ENCODE measurements around the gene PCDHB3. TPM values are rescaled to one million over a fixed set of nuclear protein-coding genes. Genes with fewer than 3 reads are reported as not detected.
"Not testable (repeated sequence)": the region's sequence is repeated elsewhere in the genome, so short reads cannot be mapped to it uniquely, and the experiment has no call there.

The PCDHB3 gene
- total and polyA plus RNA-seq, 2 of the 4 experiments (the other 2 are of a cell fraction) = 0.12 to 0.18 TPM

DNA sequence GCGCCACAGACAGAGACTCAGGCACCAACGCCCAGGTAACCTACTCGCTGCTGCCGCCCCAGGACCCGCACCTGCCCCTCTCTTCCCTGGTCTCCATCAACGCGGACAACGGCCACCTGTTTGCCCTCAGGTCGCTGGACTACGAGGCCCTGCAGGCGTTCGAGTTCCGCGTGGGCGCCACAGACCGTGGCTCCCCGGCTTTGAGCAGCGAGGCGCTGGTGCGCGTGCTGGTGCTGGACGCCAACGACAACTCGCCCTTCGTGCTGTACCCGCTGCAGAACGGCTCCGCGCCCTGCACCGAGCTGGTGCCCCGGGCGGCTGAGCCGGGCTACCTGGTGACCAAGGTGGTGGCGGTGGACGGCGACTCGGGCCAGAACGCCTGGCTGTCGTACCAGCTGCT, 1.8 kb downstream of the PCDHB3 start:
- H3K56ac ChIP-seq (ENCODE audit: extremely low read depth, insufficient read depth, low read length); dilution Hi-C loops (cut with HindIII; ENCODE audit: low sequenced_read_pairs, unreplicated experiment); H4K5ac ChIP-seq (ENCODE audit: low read depth, low read length); H3K4me3 ChIP-seq (ENCODE audit: insufficient read depth, low read depth, low read length); BruUV-seq (replicated peaks); intact Hi-C loops (cut with micrococcal nuclease); DNase-seq; H3K27me3 ChIP-seq (ENCODE audit: control insufficient read depth, insufficient read depth, low read length); H2BK15ac ChIP-seq (ENCODE audit: low read depth, low read length); H4K8ac ChIP-seq (ENCODE audit: low read depth in 2 of 2, low read length in 2 of 2); H3K9me1 ChIP-seq (ENCODE audit: insufficient read depth, low read length); CTCF ChIA-PET; in situ Hi-C loops (cut with MboI; ENCODE audit: low sequenced_read_pairs); H3K4me2 ChIP-seq (ENCODE audit: low read depth, low read length); H3K23ac ChIP-seq (ENCODE audit: low read depth, low read length); H2AK5ac ChIP-seq (ENCODE audit: low read depth, low read length); H3K4me1 ChIP-seq (ENCODE audit: control insufficient read depth, insufficient read depth, low read length); ATAC-seq (ENCODE audit: low read depth); POLR2A ChIA-PET (ENCODE audit: unreplicated experiment); H2BK120ac ChIP-seq (ENCODE audit: low read depth, low read length); H3K9ac ChIP-seq (ENCODE audit: low read depth, low read length); H2AK9ac ChIP-seq (replicated peaks; ENCODE audit: low read depth, low read length, poor library complexity); H3K36me3 ChIP-seq (ENCODE audit: control insufficient read depth, insufficient read depth, low read length); H2BK5ac ChIP-seq (ENCODE audit: low read depth, low read length, poor library complexity, severe bottlenecking); H4K91ac ChIP-seq (ENCODE audit: insufficient read depth, low read depth, low read length); H2BK20ac ChIP-seq (ENCODE audit: low read depth, low read length); H4K20me1 ChIP-seq (ENCODE audit: insufficient read depth, low read length); H3K14ac ChIP-seq (replicated peaks; ENCODE audit: low read depth, low read length); H2AFZ ChIP-seq (replicated peaks; ENCODE audit: low read length, poor library complexity); H3K18ac ChIP-seq (ENCODE audit: low read depth, low read length); H3K27ac ChIP-seq (ENCODE audit: insufficient read depth, low read length); H3K79me1 ChIP-seq (ENCODE audit: low read depth in 1 of 2, low read length in 2 of 2); H3K4ac ChIP-seq (ENCODE audit: low read depth, low read length): not testable (repeated sequence)
- no CpG with 5 or more reads among the region's 39 CpGs for WGBS, 2 experiments (ENCODE audit: extremely low coverage in 2 of 2, insufficient read length in 1 of 2)
- peaks cover 14% of the 10 kb centered on the region; the same call in 1 of the 2 replicates for H3K9me3 ChIP-seq (ENCODE audit: control insufficient read depth, insufficient read depth, low read length)

DNA sequence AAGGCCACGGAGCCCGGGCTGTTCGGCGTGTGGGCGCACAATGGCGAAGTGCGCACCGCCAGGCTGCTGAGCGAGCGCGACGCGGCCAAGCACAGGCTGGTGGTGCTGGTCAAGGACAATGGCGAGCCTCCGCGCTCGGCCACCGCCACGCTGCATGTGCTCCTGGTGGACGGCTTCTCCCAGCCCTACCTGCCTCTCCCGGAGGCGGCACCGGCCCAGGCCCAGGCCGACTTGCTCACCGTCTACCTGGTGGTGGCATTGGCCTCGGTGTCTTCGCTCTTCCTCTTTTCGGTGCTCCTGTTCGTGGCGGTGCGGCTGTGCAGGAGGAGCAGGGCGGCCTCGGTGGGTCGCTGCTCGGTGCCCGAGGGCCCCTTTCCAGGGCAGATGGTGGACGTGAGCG, 2.2 kb downstream of the PCDHB3 start:
- CTCF ChIA-PET; in situ Hi-C loops (cut with MboI; ENCODE audit: low sequenced_read_pairs): not testable (repeated sequence)
- peaks cover 14% of the 10 kb centered on the region; the same call in 1 of the 2 replicates for H3K9me3 ChIP-seq (ENCODE audit: control insufficient read depth, insufficient read depth, low read length)

More for the DNA sequence above, 2.2 kb downstream of the PCDHB3 start:
- H2BK120ac ChIP-seq (ENCODE audit: low read depth, low read length); H3K9ac ChIP-seq (ENCODE audit: low read depth, low read length); H3K18ac ChIP-seq (ENCODE audit: low read depth, low read length); H4K20me1 ChIP-seq (ENCODE audit: insufficient read depth, low read length); H4K8ac ChIP-seq (ENCODE audit: low read depth in 2 of 2, low read length in 2 of 2); H2AK9ac ChIP-seq (replicated peaks; ENCODE audit: low read depth, low read length, poor library complexity); H3K36me3 ChIP-seq (ENCODE audit: control insufficient read depth, insufficient read depth, low read length); H3K79me1 ChIP-seq (ENCODE audit: low read depth in 1 of 2, low read length in 2 of 2); H3K4me3 ChIP-seq (ENCODE audit: insufficient read depth, low read depth, low read length); H2BK15ac ChIP-seq (ENCODE audit: low read depth, low read length); H3K27ac ChIP-seq (ENCODE audit: insufficient read depth, low read length); POLR2A ChIA-PET (ENCODE audit: unreplicated experiment); H2BK5ac ChIP-seq (ENCODE audit: low read depth, low read length, poor library complexity, severe bottlenecking); H2AFZ ChIP-seq (replicated peaks; ENCODE audit: low read length, poor library complexity); BruUV-seq (replicated peaks); H3K56ac ChIP-seq (ENCODE audit: extremely low read depth, insufficient read depth, low read length); H3K27me3 ChIP-seq (ENCODE audit: control insufficient read depth, insufficient read depth, low read length); H3K4me1 ChIP-seq (ENCODE audit: control insufficient read depth, insufficient read depth, low read length); H3K4ac ChIP-seq (ENCODE audit: low read depth, low read length); DNase-seq; H2AK5ac ChIP-seq (ENCODE audit: low read depth, low read length); H3K14ac ChIP-seq (replicated peaks; ENCODE audit: low read depth, low read length); H4K91ac ChIP-seq (ENCODE audit: insufficient read depth, low read depth, low read length); H3K9me1 ChIP-seq (ENCODE audit: insufficient read depth, low read length); ATAC-seq (ENCODE audit: low read depth); H2BK20ac ChIP-seq (ENCODE audit: low read depth, low read length); intact Hi-C loops (cut with micrococcal nuclease); H3K23ac ChIP-seq (ENCODE audit: low read depth, low read length); H4K5ac ChIP-seq (ENCODE audit: low read depth, low read length); dilution Hi-C loops (cut with HindIII; ENCODE audit: low sequenced_read_pairs, unreplicated experiment); H3K4me2 ChIP-seq (ENCODE audit: low read depth, low read length): not testable (repeated sequence)
- no CpG with 5 or more reads among the region's 38 CpGs for WGBS, 2 experiments (ENCODE audit: extremely low coverage in 2 of 2, insufficient read length in 1 of 2)
